GM12875 (cell line): ENCODE data around the gene RNF157.

Source experiments
- H3K4me3 ChIP-seq: one replicate; pipeline ENCODE4 v1.5.1; 2011; ENCODE audit warnings: low read depth, low read length, control low read depth
- TF ChIP-seq, protein P1 (sequence below): IDR thresholded peaks from 2 replicates; pipeline ENCODE4 v1.5.1; 2011; ENCODE audit warnings: low read depth, mild to moderate bottlenecking, control low read depth, inconsistent platforms, low read length, moderate library complexity, borderline replicate concordance; ENCODE audit not compliant: insufficient read depth

RNF157 gene

DNA sequence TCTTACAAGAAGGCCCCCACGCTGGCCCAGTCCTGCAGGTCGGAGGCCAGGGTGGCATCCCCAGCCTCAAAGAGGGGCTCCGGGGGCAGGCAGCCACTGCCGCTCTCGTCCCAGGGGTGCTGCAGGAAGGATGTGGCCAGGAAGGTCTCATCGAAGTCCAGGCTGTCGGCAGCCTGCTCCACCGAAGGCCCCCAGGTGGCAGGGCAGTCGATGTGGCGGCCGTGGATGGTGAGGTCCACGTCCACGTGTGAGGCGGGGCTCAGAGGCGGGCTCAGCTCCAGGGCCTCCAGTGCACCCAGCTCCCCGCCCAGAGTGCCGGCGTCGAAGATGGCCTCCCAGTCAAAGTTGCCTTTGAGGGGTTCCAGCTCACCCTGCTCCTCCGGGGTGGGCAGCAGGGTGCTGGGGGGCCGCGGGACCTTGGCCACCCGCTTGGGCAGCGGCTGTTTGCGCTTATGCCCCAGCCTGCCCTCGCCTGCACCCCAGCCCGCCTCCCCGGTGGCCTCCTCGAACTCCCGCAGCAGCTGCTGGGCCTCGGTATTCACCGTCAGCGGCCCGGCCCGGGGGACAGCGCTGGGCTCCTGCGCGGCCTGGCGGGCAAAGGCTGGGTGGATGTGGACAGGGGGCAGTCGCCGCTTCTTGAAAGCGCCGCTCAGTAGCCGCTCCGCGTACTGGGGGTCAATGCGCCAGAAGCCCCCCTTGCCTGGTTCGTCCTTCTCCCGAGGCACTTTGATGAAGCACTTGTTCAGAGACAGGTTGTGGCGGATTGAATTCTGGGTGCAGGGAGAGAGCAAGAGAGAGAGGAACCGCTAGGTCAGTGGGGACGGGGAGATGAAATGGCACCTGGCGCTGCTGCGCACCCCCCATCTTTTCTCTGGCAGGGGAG lies 102.7 kb downstream of the RNF157 start:
- no peak overlapping the region for H3K4me3 ChIP-seq
- TF ChIP-seq, protein P1, sequence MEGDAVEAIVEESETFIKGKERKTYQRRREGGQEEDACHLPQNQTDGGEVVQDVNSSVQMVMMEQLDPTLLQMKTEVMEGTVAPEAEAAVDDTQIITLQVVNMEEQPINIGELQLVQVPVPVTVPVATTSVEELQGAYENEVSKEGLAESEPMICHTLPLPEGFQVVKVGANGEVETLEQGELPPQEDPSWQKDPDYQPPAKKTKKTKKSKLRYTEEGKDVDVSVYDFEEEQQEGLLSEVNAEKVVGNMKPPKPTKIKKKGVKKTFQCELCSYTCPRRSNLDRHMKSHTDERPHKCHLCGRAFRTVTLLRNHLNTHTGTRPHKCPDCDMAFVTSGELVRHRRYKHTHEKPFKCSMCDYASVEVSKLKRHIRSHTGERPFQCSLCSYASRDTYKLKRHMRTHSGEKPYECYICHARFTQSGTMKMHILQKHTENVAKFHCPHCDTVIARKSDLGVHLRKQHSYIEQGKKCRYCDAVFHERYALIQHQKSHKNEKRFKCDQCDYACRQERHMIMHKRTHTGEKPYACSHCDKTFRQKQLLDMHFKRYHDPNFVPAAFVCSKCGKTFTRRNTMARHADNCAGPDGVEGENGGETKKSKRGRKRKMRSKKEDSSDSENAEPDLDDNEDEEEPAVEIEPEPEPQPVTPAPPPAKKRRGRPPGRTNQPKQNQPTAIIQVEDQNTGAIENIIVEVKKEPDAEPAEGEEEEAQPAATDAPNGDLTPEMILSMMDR: no peak

DNA sequence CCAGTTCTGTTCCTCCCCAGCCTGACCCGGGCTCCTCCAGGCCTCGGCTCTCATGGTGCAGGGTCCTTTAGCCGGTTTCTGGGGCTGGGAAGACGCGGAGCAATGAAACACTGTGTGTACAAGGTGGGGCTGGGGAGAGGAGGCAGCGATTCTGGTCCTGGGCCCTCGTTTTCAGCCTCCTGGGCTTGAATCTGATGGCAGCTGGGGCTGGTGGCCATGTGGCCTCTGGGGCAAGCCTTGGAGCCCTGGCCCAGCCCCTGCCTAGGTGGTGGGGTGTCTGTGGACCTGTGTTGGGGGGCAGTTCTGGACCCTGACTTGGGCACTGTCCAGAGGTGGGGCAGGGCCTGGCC lies 103.3 kb downstream of the RNF157 start:
- H3K4me3 ChIP-seq: no peak overlapping the region
- TF ChIP-seq, protein P1: no peak

DNA sequence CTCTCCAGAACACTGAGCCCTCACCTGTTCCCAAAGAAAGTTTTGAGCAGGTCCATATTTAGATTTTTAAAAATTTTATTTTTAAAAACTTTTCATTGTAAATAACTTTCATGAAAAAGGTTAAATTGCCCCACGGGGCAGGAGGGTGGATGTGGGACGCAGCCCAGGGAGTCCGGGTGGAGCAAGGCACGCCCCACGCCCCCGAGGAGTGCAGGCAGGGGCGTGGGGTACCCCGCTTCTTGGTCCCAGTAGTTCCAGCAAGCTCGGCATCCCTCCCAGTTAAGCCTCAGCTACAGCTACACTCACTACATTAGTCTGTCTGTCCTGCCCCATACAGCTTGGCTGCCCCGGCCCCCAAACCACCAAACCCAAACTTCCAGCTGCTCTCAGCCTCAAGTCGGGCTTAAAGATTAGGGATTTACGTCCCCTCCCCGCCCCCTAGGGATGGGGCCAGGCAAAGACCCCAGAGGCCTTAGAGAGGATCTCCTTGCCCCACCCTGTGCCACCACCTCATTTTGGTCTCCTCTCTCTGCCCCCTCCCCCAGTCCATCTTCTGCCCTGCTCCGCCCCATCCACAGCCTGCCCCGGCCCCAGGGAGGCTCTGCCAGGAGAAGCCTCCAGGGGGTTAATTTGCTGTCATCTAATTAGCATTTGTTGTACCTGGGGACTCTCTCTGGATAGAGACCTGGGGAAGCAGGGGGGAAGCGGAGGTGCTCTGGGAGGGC lies 103.9 kb downstream of the RNF157 start:
- no peak overlapping the region for H3K4me3 ChIP-seq
- TF ChIP-seq, protein P1: no peak

DNA sequence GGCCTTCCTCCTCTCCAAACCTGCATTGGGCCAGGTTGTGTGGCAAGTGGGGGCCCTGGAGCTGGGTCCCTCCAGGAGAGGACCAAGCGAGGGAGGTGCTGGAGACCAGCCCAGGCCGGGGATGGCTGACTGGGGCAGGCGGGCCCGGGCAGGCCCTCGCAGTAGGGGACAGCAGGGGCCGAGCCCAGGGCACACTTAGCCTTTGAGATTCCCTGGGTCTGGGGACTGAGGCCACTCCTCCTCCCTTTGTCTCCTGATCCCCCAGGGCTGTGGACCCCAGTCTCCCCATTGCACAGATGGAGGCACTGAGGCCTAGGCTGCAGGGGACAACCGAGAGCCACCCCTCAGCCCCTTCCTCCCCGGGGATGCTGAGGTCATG lies 104.5 kb downstream of the RNF157 start:
- no peak overlapping the region for H3K4me3 ChIP-seq
- TF ChIP-seq, protein P1: no peak

DNA sequence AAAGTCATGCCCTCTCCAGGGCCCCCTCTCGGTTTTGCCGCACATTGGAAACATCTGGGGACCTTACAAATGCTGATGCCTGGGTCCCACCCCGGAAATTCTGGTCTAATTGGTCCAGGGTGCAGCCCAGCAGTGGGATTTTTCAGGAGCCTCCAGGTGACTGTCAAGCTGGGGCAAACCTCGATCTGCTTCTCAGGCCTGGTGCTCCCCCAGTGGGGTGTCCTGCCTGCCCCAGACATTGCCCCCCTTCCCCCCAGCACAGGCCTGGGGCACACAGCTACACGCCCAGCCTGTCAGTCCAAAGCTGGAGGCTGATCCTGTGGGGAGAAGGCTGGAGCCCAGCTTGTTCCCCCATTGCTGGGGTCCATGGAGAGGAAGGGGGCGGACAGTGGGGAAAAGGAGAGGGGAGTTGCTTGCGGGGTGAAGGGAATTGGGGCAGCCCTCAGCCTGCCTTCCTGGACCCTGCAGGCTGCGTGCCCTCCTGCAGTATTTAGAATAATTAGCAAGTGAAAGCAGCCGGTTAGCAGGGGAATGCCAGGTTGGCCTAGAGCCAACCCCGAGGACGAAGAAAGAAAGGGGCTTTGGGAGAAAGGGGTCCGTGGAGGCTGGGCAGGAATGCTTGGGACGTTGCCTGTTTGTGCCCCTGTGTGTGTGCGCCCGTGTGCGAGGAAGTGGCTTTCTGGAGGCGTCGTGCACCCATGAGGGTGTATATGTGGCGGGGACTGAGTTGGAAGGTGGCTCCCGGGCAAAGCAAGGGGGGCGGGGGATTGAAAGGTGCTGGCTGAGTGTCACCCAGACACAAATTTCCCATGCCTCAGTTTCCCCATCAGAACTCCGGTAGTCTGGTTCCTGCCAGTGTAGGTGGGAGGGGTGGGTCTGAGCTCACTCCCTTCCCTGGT lies 105.1 kb downstream of the RNF157 start:
- no peak overlapping the region for H3K4me3 ChIP-seq
- TF ChIP-seq, protein P1: no peak

DNA sequence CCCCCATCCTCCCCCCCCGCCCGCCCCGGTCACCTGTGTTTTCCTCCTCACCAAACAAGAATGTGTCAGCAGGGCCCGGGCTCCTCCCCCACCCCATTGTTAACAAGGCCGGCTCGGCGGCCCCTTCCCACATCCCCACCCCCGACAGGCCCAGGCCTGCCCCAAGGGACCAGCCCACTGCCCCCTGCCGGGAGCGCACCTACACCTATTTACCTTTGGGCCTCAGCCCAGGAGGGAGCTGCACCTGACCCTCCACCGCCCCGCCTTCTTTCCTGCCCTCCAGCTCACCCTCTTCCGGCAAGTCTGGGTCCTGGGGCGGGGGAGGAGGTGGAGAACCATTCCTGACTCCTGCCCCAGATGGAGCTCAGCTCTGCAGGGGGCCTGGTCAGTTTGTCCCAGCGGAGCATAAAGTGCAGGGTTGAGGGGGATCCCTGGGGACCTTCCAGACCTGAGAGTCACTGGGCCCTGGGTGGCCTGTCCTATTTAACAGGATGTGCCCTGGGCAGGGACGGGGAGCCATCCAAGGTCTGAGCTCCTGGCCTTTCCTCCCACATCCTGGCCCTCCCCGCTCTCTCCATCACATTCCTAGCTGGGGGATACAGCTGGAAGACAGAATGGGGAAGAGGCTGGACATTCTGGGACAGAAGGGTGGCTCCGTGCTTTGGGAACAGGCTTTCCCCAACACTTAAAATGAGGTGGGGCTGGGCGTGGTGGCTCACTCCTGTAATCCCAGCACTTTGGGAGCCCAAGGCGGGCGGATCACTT lies 107.5 kb downstream of the RNF157 start:
- no peak overlapping the region for H3K4me3 ChIP-seq
- TF ChIP-seq, protein P1: no peak
